Lower lobe of right lung (tissue), 2 donors: ENCODE measurements around the gene DCP1B. TPM values are rescaled to one million over a fixed set of nuclear protein-coding genes. Genes with fewer than 3 reads are reported as not detected.
A peak's percentile ranks its signal among the peaks of the same experiment; 100 is the strongest.

ENCODE experiments used
- ATAC-seq, 2 donors: fragments of 200-7000 bp; cut with Tn5 transposase; one replicate each; pipeline ENCODE4 v1.9.1; 2020 to 2022; ENCODE audit warnings: mild to moderate bottlenecking in 2 of 2, moderate library complexity in 2 of 2
- DNase-seq: peaks from one replicate; pipeline ENCODE4 v3.0.0-alpha.2; 2020
- H3K27ac ChIP-seq: fragments of 200-600 bp; one replicate; pipeline ENCODE4 v1.8.0; 2022
- H3K27me3 ChIP-seq: fragments of 200-600 bp; one replicate; pipeline ENCODE4 v1.8.0; 2022; ENCODE audit warnings: low read depth
- H3K36me3 ChIP-seq: fragments of 200-600 bp; one replicate; pipeline ENCODE4 v1.8.0; 2022; ENCODE audit warnings: mild to moderate bottlenecking
- H3K4me1 ChIP-seq: fragments of 200-600 bp; one replicate; pipeline ENCODE4 v1.8.0; 2022
- H3K4me3 ChIP-seq: fragments of 200-600 bp; one replicate; pipeline ENCODE4 v1.8.0; 2022; ENCODE audit warnings: mild to moderate bottlenecking
- H3K9me3 ChIP-seq: fragments of 200-600 bp; one replicate; pipeline ENCODE4 v1.8.0; 2022
- CTCF ChIP-seq: fragments of 200-600 bp; IDR thresholded peaks from one replicate; pipeline ENCODE4 v1.8.0; 2022; ENCODE audit warnings: antibody characterized with exemption, mild to moderate bottlenecking
- intact Hi-C: fragments of 100-400 bp; cut with DNase I; formaldehyde crosslinking; loops from one replicate; pipeline ENCODE4 v1.11.0; 2022
- total RNA-seq: library from RNA; stranded (reverse); fragmentation: NEBNext Ultra II Directional; extraction: Animal tissue kit (Norgen Biotek cat#: 25700); gene quantifications from one replicate; pipeline ENCODE4 v1.2.1, GENCODE V29; 2021
- donor health status: DM: no; HTN: yes; CAD: no; lungs with severe emphysema.

DCP1B gene
- total RNA-seq, 1 donor from 2014 or later: 12.4 TPM

GRCh38 chr12:1974812-1975211 is 29.4 kb downstream of the DCP1B start:
- no peak for DNase-seq
- no peak for TF ChIP-seq CTCF
- Histone ChIP-seq H3K9me3 (no peaks in the 10 kb centered on the region), H3K4me1 (no peaks in the 10 kb centered on the region), H3K36me3 (no peaks in the 10 kb centered on the region), H3K27ac (no peak overlapping the region), H3K27me3 (no peaks in the 10 kb centered on the region), H3K4me3 (no peak overlapping the region)
- no peak for ATAC-seq
- intact Hi-C loops: no loop called here

GRCh38 chr12:1972856-1973317 is 31.4 kb downstream of the DCP1B start:
- Histone ChIP-seq H3K27ac (peak overlapping the region; percentile 4), H3K36me3 (no peaks in the 10 kb centered on the region), H3K27me3 (no peaks in the 10 kb centered on the region), H3K9me3 (no peaks in the 10 kb centered on the region), H3K4me3 (no peak overlapping the region), H3K4me1 (no peaks in the 10 kb centered on the region)
- intact Hi-C loops: no loop called here
- DNase-seq (no peak), ATAC-seq (no peak)
- TF ChIP-seq CTCF: no peak

GRCh38 chr12:1972260-1972659 is 32.0 kb downstream of the DCP1B start:
- intact Hi-C loops: no loop called here
- H3K9me3 ChIP-seq: no peaks in the 10 kb centered on the region
- no peaks in the 10 kb centered on the region for H3K27me3 ChIP-seq
- H3K4me1 ChIP-seq: no peaks in the 10 kb centered on the region
- H3K36me3 ChIP-seq: peaks cover 5% of the 10 kb centered on the region
- DNase-seq: no peak
- no peak overlapping the region for H3K4me3 ChIP-seq
- H3K27ac ChIP-seq: peak overlapping the region; percentile 4
- ATAC-seq: no peak
- TF ChIP-seq CTCF: no peak

GRCh38 chr12:1970331-1970900 is 33.8 kb downstream of the DCP1B start:
- Histone ChIP-seq H3K36me3 (peaks cover 23% of the 10 kb centered on the region), H3K4me1 (no peaks in the 10 kb centered on the region), H3K9me3 (no peaks in the 10 kb centered on the region), H3K27ac (no peak overlapping the region), H3K27me3 (no peaks in the 10 kb centered on the region), H3K4me3 (no peak overlapping the region)
- DNase-seq: no peak
- ATAC-seq: no peak
- intact Hi-C loops: no loop called here
- TF ChIP-seq CTCF: no peak

GRCh38 chr12:1966561-1967226 is 37.6 kb downstream of the DCP1B start:
- TF ChIP-seq CTCF: no peak
- no peak overlapping the region for H3K4me3 ChIP-seq
- H3K4me1 ChIP-seq: no peaks in the 10 kb centered on the region
- DNase-seq: no peak
- H3K9me3 ChIP-seq: no peaks in the 10 kb centered on the region
- peaks cover 57% of the 10 kb centered on the region for H3K36me3 ChIP-seq
- H3K27ac ChIP-seq: no peak overlapping the region
- intact Hi-C loops: no loop called here
- ATAC-seq: no peak
- no peaks in the 10 kb centered on the region for H3K27me3 ChIP-seq
